HepG2 (cell line): Measurements from ENCODE around the gene F8A1. TPM values are rescaled to one million over a fixed set of nuclear protein-coding genes. Genes with fewer than 3 reads are reported as not detected.
"Not testable (repeated sequence)": the region's sequence is repeated elsewhere in the genome, so short reads cannot be mapped to it uniquely, and the experiment has no call there.

Source experiments
- ATAC-seq: fragments of 200-7000 bp; cut with Tn5 transposase; 3 replicates; pipeline ENCODE4 v1.9.1; 2020; ENCODE audit warnings: mild to moderate bottlenecking, moderate library complexity
- BruUV-seq: library from RNA; stranded (reverse); fragments of 400-500 nt; replicated peaks from 2 replicates; lab custom pipeline; 2021; lab: Mats Ljungman, UMichigan
- CTCF ChIA-PET: fragments of 300-600 bp; formaldehyde crosslinking; extraction: SDS; loops from one replicate; lab custom pipeline; 2021; ENCODE audit warnings: low total read pairs, inconsistent platforms, low intra/inter-chr PET ratio; lab: Yijun Ruan, JAX
- POLR2A ChIA-PET: fragments of 350-600 bp; sonication (Branson Sonifier 250); formaldehyde crosslinking; loops from one replicate; lab custom pipeline; 2020; ENCODE audit warnings: antibody characterized with exemption, inconsistent platforms; lab: Yijun Ruan, JAX
- DNase-seq: peaks from one replicate; pipeline ENCODE4 v3.0.0-alpha.2; 2015; ENCODE audit warnings: low spot score
- FAIRE-seq: peaks from 3 replicates; lab custom pipeline; 2011; peaks lifted over from hg19 to GRCh38; lab: Jason Lieb, UNC
- H2AFZ ChIP-seq: one replicate; pipeline ENCODE4 v1.6.1; 2011; ENCODE audit warnings: low read length, inconsistent platforms
- H3K27ac ChIP-seq: fragments of 300-600 bp; 3 replicates; pipeline ENCODE4 v1.8.0; 2011; ENCODE audit warnings: mixed run types, mild to moderate bottlenecking, mixed read lengths, low read length, inconsistent platforms; ENCODE audit not compliant: insufficient read depth; ENCODE audit errors: extremely low read length
- H3K27me3 ChIP-seq, 2 experiments: fragments of 200-600 bp in 1 of 2; 2 replicates in 1 of 2; 3 replicates in 1 of 2; pipeline versions ENCODE4 v1.6.0 to v1.8.0; 2011; ENCODE audit warnings: low read length in 2 of 2, mild to moderate bottlenecking in 2 of 2, moderate library complexity in 2 of 2, inconsistent platforms in 1 of 2; ENCODE audit not compliant: insufficient read depth in 2 of 2, control insufficient read depth in 1 of 2
- H3K36me3 ChIP-seq, 2 experiments: fragments of 200-600 bp in 1 of 2; replicated peaks in 1 of 2; 2 replicates in 1 of 2; 3 replicates in 1 of 2; pipeline versions ENCODE4 v1.5.1 to v1.8.0; 2011; ENCODE audit warnings: low read length in 2 of 2, inconsistent platforms in 1 of 2; ENCODE audit not compliant: insufficient read depth in 2 of 2, control insufficient read depth in 1 of 2
- H3K4me1 ChIP-seq: 2 replicates; pipeline ENCODE4 v1.5.1; 2012; ENCODE audit warnings: low read length, inconsistent platforms; ENCODE audit not compliant: insufficient read depth
- H3K4me2 ChIP-seq: 2 replicates; pipeline ENCODE4 v1.6.0; 2011; ENCODE audit warnings: low read depth, low read length, inconsistent platforms
- H3K4me3 ChIP-seq, 3 experiments: fragments of 200-600 bp in 1 of 3; sonication (generic), shearing (Covaris generic) in 1 of 3; replicated peaks in 1 of 3; 2 replicates each; pipeline ENCODE4 v1.5.1; 2011 to 2016; ENCODE audit warnings: low read length in 3 of 3, inconsistent platforms in 2 of 3, low read depth in 2 of 3, mild to moderate bottlenecking in 2 of 3, control low read depth in 1 of 3, mixed read lengths in 1 of 3; ENCODE audit not compliant: insufficient read depth in 1 of 3
- H3K79me2 ChIP-seq: one replicate; pipeline ENCODE4 v1.6.1; 2011; ENCODE audit warnings: low read length, inconsistent platforms; ENCODE audit not compliant: insufficient read depth
- H3K9ac ChIP-seq: 2 replicates; pipeline ENCODE4 v1.6.0; 2011; ENCODE audit warnings: mild to moderate bottlenecking, low read depth, low read length, inconsistent platforms; ENCODE audit not compliant: insufficient read depth
- H3K9me3 ChIP-seq: 2 replicates; pipeline ENCODE4 v1.5.1; 2012; ENCODE audit warnings: mild to moderate bottlenecking, low read length
- H4K20me1 ChIP-seq: 2 replicates; pipeline ENCODE4 v1.6.0; 2011; ENCODE audit warnings: inconsistent platforms, mild to moderate bottlenecking, low read length, moderate library complexity; ENCODE audit not compliant: insufficient read depth
- ARID3A ChIP-seq: IDR thresholded peaks from 2 replicates; pipeline ENCODE4 v1.6.1; 2012; ENCODE audit warnings: low read depth, low read length, improper control_type of control experiment
- ATF4 ChIP-seq, 2 experiments: fragments of 450-650 bp in 1 of 2; sonication (generic) in 1 of 2; formaldehyde crosslinking; IDR thresholded peaks; 2 replicates each; pipeline versions ENCODE4 v1.5.0 to v1.8.0; 2020 to 2022; ENCODE audit warnings: mild to moderate bottlenecking in 1 of 2, missing genetic modification reagents in 1 of 2
- CTCF ChIP-seq: sonication (generic); formaldehyde crosslinking; IDR thresholded peaks from 2 replicates; pipeline ENCODE4 v1.5.0; 2020; ENCODE audit warnings: mild to moderate bottlenecking, missing genetic modification reagents, moderate library complexity
- DMAP1 ChIP-seq: IDR thresholded peaks from 2 replicates; pipeline ENCODE4 v1.6.1; 2016
- EHMT2 ChIP-seq: fragments of 200-600 bp; sonication (generic); IDR thresholded peaks from 2 replicates; pipeline ENCODE4 v1.7.0; 2017; ENCODE audit warnings: antibody characterized with exemption, low read depth, low read length, borderline replicate concordance
- IRF1 ChIP-seq: sonication (generic); formaldehyde crosslinking; IDR thresholded peaks from 2 replicates; pipeline ENCODE4 v1.4.0; 2020; ENCODE audit warnings: low read depth, mild to moderate bottlenecking, missing genetic modification reagents
- JDP2 ChIP-seq: sonication (generic); formaldehyde crosslinking; IDR thresholded peaks from 2 replicates; pipeline ENCODE4 v1.8.1; 2022; ENCODE audit warnings: missing genetic modification reagents, borderline replicate concordance
- NAIF1 ChIP-seq: sonication (generic); formaldehyde crosslinking; IDR thresholded peaks from 2 replicates; pipeline ENCODE4 v1.5.0; 2020; ENCODE audit warnings: mild to moderate bottlenecking, missing genetic modification reagents, borderline replicate concordance
- NRL ChIP-seq: sonication (generic); formaldehyde crosslinking; IDR thresholded peaks from 2 replicates; pipeline ENCODE4 v1.5.0; 2020; ENCODE audit warnings: missing genetic modification reagents, mild to moderate bottlenecking, moderate library complexity, borderline replicate concordance
- POLR2AphosphoS2 ChIP-seq: IDR thresholded peaks from 2 replicates; pipeline ENCODE4 v1.6.1; 2011; ENCODE audit warnings: low read depth, low read length, improper control_type of control experiment
- SMC3 ChIP-seq: IDR thresholded peaks from 2 replicates; pipeline ENCODE4 v1.6.1; 2011; ENCODE audit warnings: low read length, improper control_type of control experiment
- THAP11 ChIP-seq: IDR thresholded peaks from 2 replicates; pipeline ENCODE4 v1.6.1; 2016; ENCODE audit warnings: missing biosample characterization, missing genetic modification reagents
- ZBTB39 ChIP-seq: sonication (generic); formaldehyde crosslinking; IDR thresholded peaks from 2 replicates; pipeline ENCODE4 v1.5.0; 2020; ENCODE audit warnings: missing genetic modification reagents
- ZNF33A ChIP-seq: sonication (generic); formaldehyde crosslinking; IDR thresholded peaks from 2 replicates; pipeline ENCODE4 v1.5.1; 2020; ENCODE audit warnings: missing genetic modification reagents, mild to moderate bottlenecking, moderate library complexity, borderline replicate concordance
- ZNF350 ChIP-seq: sonication (generic); formaldehyde crosslinking; IDR thresholded peaks from 2 replicates; pipeline ENCODE4 v1.4.0; 2020; ENCODE audit warnings: mild to moderate bottlenecking, low read depth, missing genetic modification reagents, borderline replicate concordance
- ZNF850 ChIP-seq: sonication (generic); formaldehyde crosslinking; conservative IDR thresholded peaks from 2 replicates; pipeline ENCODE4 v1.9.0; 2021; ENCODE audit warnings: mild to moderate bottlenecking, missing genetic modification reagents
- ZSCAN30 ChIP-seq: sonication (generic); formaldehyde crosslinking; IDR thresholded peaks from 2 replicates; pipeline ENCODE4 v1.5.0; 2020; ENCODE audit warnings: mild to moderate bottlenecking, missing genetic modification reagents
- WGBS: methylation state at CpG from one replicate; pipeline ENCODE4 v1.1.6; 2017; ENCODE audit warnings: low lambda C conversion rate; 5-methylcytosine and 5-hydroxymethylcytosine counted together
- in situ Hi-C: cut with HindIII; loops from 2 replicates; pipeline ENCODE4 v1.10.0; 2017; ENCODE audit warnings: low pct_unique_long_range_greater_than_20kb; ENCODE audit not compliant: extremely low pct_ligation_motif_present
- intact Hi-C: fragments of 100-400 bp; cut with micrococcal nuclease; formaldehyde crosslinking; loops from one replicate; pipeline ENCODE4 v1.10.0; 2022; ENCODE audit not compliant: unreplicated experiment
- polyA plus RNA-seq, 8 experiments: library from polyadenylated mRNA; depleted of rRNA in 3 of 8; stranded (reverse) in 7 of 8; unstranded in 1 of 8; fragments of >200 nt; fragmentation: Illumina TruSeq in 4 of 8; extraction: Trizol in 4 of 8; gene quantifications; 2 replicates each; pipeline versions ENCODE4 v1.2.1 to v1.2.3, GENCODE V29; 2011 to 2016; ENCODE audit warnings: low read depth in 4 of 8, missing spikeins in 1 of 8, mixed read lengths in 1 of 8; ENCODE audit not compliant: insufficient read depth in 1 of 8
- total RNA-seq, 5 experiments: library from RNA; depleted of rRNA; stranded (reverse); fragments of >200 nt; fragmentation: Illumina TruSeq; extraction: Trizol; gene quantifications; 2 replicates each; pipeline ENCODE4 v1.2.3, GENCODE V29; 2016; ENCODE audit warnings: low read depth in 1 of 5

F8A1 gene
- total and polyA plus RNA-seq, 2 of the 13 experiments (the other 11 are each of a cell fraction or from before 2014, with no cell fraction given): 3.6 to 5.0 TPM

- TF ChIP-seq ATF4 (CRISPR knock-in tag; IDR thresholded peaks at IDR 0.05) (no peak), IRF1 (CRISPR knock-in tag) (no peak), EHMT2 (no peak), ZBTB39 (no peak), SMC3 (peak; percentile 56), NAIF1 (CRISPR knock-in tag) (no peak), ZNF850 (CRISPR knock-in tag) (no peak), ZSCAN30 (no peak), CTCF (CRISPR knock-in tag) (peak; percentile 77), ZNF350 (CRISPR knock-in tag) (no peak), ZNF33A (CRISPR knock-in tag) (no peak), NRL (CRISPR knock-in tag) (no peak), POLR2AphosphoS2 (no peak), ARID3A (no peak), DMAP1 (CRISPR knock-in tag) (no peak), THAP11 (CRISPR knock-in tag) (no peak), JDP2 (no peak)
- TF ChIP-seq, all 625 proteins: peak for 4
These were observed 31.9 kb downstream of the F8A1 start (continued) for GRCh38 chrX:154918060-154918483.

- FAIRE-seq, H2AFZ ChIP-seq, H3K9ac ChIP-seq, DNase-seq, H3K4me1 ChIP-seq, CTCF ChIA-PET, POLR2A ChIA-PET, H3K27me3 ChIP-seq, BruUV-seq, H3K9me3 ChIP-seq, H3K27ac ChIP-seq, H3K4me2 ChIP-seq, H3K79me2 ChIP-seq, H3K4me3 ChIP-seq, ATAC-seq, H4K20me1 ChIP-seq, intact Hi-C loops, H3K36me3 ChIP-seq: not testable (repeated sequence)
- WGBS: no CpG with 5 or more reads among the region's 5 CpGs
- in situ Hi-C loops: loop anchor here (10.0 kb wide), 1 partner anchor 50 kb away; no protein-coding TSS in a partner anchor
These were observed 38.6 kb downstream of the F8A1 start for GRCh38 chrX:154924771-154925170.
